K562 (cell line): ENCODE measurements around the gene MKNK1. TPM values are rescaled to one million over a fixed set of nuclear protein-coding genes. Genes with fewer than 3 reads are reported as not detected.

ENCODE experiments used
- ATAC-seq: fragments of 200-7000 bp; cut with Tn5 transposase; 3 replicates; pipeline ENCODE4 v1.9.1; 2020; ENCODE audit warnings: moderate library complexity
- BruUV-seq: library from RNA; stranded (reverse); fragments of 400-500 nt; replicated peaks from 2 replicates; lab custom pipeline; 2021; lab: Mats Ljungman, UMichigan
- CTCF ChIA-PET: fragments of 300-600 bp; formaldehyde crosslinking; extraction: SDS; loops from one replicate; lab custom pipeline; 2021; ENCODE audit warnings: low intra/inter-chr PET ratio; lab: Yijun Ruan, JAX
- POLR2A ChIA-PET: fragments of 300-600, 350-650 bp; sonication (Branson Sonifier 250); formaldehyde crosslinking; extraction: SDS; loops from one replicate; lab custom pipeline; 2021; ENCODE audit warnings: antibody characterized with exemption, inconsistent platforms; lab: Yijun Ruan, JAX
- DNase-seq, 4 experiments: peaks; one replicate each; pipeline versions ENCODE4 v3.0.0 to v3.0.0-alpha.2; 2011 to 2018; ENCODE audit warnings: low spot score in 3 of 4, mixed read lengths in 3 of 4; ENCODE audit errors: extremely low read depth in 1 of 4
- FAIRE-seq: peaks from 2 replicates; lab custom pipeline; 2011; peaks lifted over from hg19 to GRCh38; lab: Jason Lieb, UNC
- H2AFZ ChIP-seq: 2 replicates; pipeline ENCODE4 v1.6.0; 2011; ENCODE audit warnings: low read depth, low read length, control low read depth, inconsistent platforms
- H3K27ac ChIP-seq: fragments of 200-600 bp; 3 replicates; pipeline ENCODE4 v1.8.0; 2011; ENCODE audit warnings: low read depth, mild to moderate bottlenecking, control low read depth, inconsistent platforms, low read length, moderate library complexity, mixed read lengths; ENCODE audit errors: extremely low read depth
- H3K27me3 ChIP-seq, 2 experiments: fragments of 300-600 bp in 1 of 2; 2 replicates in 1 of 2; 3 replicates in 1 of 2; pipeline versions ENCODE4 v1.6.0 to v1.8.0; 2011; ENCODE audit warnings: inconsistent platforms in 2 of 2, low read length in 2 of 2, mild to moderate bottlenecking in 1 of 2, mixed read lengths in 1 of 2, moderate library complexity in 1 of 2; ENCODE audit not compliant: control insufficient read depth in 2 of 2, insufficient read depth in 2 of 2
- H3K36me3 ChIP-seq: fragments of 300-600 bp; 3 replicates; pipeline ENCODE4 v1.8.0; 2011; ENCODE audit warnings: mild to moderate bottlenecking, low read length, inconsistent platforms; ENCODE audit not compliant: control insufficient read depth, insufficient read depth
- H3K4me1 ChIP-seq, 2 experiments: fragments of 200-600 bp in 1 of 2; replicated peaks in 1 of 2; 2 replicates in 1 of 2; 3 replicates in 1 of 2; pipeline versions ENCODE4 v1.5.1 to v1.8.0; 2011; ENCODE audit warnings: inconsistent platforms in 2 of 2, low read length in 2 of 2, mild to moderate bottlenecking in 1 of 2, mixed read lengths in 1 of 2, moderate library complexity in 1 of 2; ENCODE audit not compliant: control insufficient read depth in 2 of 2, insufficient read depth in 2 of 2
- H3K4me2 ChIP-seq: 2 replicates; pipeline ENCODE4 v1.6.1; 2011; ENCODE audit warnings: low read length, control low read depth, inconsistent platforms, mixed read lengths; ENCODE audit not compliant: insufficient read depth
- H3K4me3 ChIP-seq: fragments of 200-600 bp; sonication (generic), shearing (Covaris generic); 2 replicates; pipeline ENCODE4 v1.5.1; 2016; ENCODE audit warnings: control low read depth, inconsistent platforms
- H3K79me2 ChIP-seq: fragments of 200-600 bp; 3 replicates; pipeline ENCODE4 v1.8.0; 2011; ENCODE audit warnings: low read length, inconsistent platforms; ENCODE audit not compliant: control insufficient read depth, insufficient read depth
- H3K9ac ChIP-seq, 2 experiments: 2 replicates each; pipeline versions ENCODE4 v1.6.0 to v1.6.1; 2011; ENCODE audit warnings: low read depth in 2 of 2, low read length in 2 of 2, control low read depth in 1 of 2, inconsistent platforms in 1 of 2, mild to moderate bottlenecking in 1 of 2, mixed read lengths in 1 of 2; ENCODE audit not compliant: insufficient read depth in 1 of 2
- H3K9me1 ChIP-seq: one replicate; pipeline ENCODE4 v1.6.0; 2011; ENCODE audit warnings: inconsistent platforms, mild to moderate bottlenecking, low read length, moderate library complexity; ENCODE audit not compliant: control insufficient read depth, insufficient read depth
- H3K9me3 ChIP-seq: replicated peaks from 2 replicates; pipeline ENCODE4 v1.5.1; 2011; ENCODE audit warnings: low read depth, low read length, inconsistent platforms; ENCODE audit not compliant: control insufficient read depth, insufficient read depth
- H4K20me1 ChIP-seq: replicated peaks from 2 replicates; pipeline ENCODE4 v1.6.1; 2011; ENCODE audit warnings: low read length, inconsistent platforms, mixed read lengths; ENCODE audit not compliant: control insufficient read depth, insufficient read depth
- CGGBP1 ChIP-seq: fragments of 250-450 bp; sonication (Bioruptor Pico); IDR thresholded peaks from 2 replicates; pipeline ENCODE4 v1.9.0; 2021; ENCODE audit warnings: mild to moderate bottlenecking
- MAFK ChIP-seq: IDR thresholded peaks from 2 replicates; pipeline ENCODE4 v1.6.1; 2011; ENCODE audit warnings: low read length, improper control_type of control experiment
- MCM3 ChIP-seq: fragments of 450-650 bp; IDR thresholded peaks from 2 replicates; pipeline ENCODE4 v1.6.1; 2016
- MLX ChIP-seq, 2 experiments: fragments of 450-650 bp in 1 of 2; sonication (generic) in 1 of 2; formaldehyde crosslinking; conservative IDR thresholded peaks; 2 replicates each; pipeline versions ENCODE4 v1.4.0 to v1.8.1; 2020 to 2022; ENCODE audit warnings: mild to moderate bottlenecking in 1 of 2, missing genetic modification reagents in 1 of 2
- NR2F6 ChIP-seq: fragments of 450-650 bp; formaldehyde crosslinking; IDR thresholded peaks from 2 replicates; pipeline ENCODE4 v1.4.0; 2020; ENCODE audit warnings: mild to moderate bottlenecking
- ZNF764 ChIP-seq: fragments of 250-450 bp; sonication (Bioruptor Pico); IDR thresholded peaks from 2 replicates; pipeline ENCODE4 v1.4.0; 2020; ENCODE audit warnings: low read depth, mild to moderate bottlenecking, moderate library complexity
- WGBS: fragments of 100-300 bp; shearing (Covaris generic); methylation state at CpG from one replicate; pipeline ENCODE4 v1.1.6; 2016; ENCODE audit warnings: low coverage, mixed read lengths; ENCODE audit not compliant: insufficient coverage; ENCODE audit errors: missing lambda C conversion rate; 5-methylcytosine and 5-hydroxymethylcytosine counted together
- in situ Hi-C: fragments of 300-500 bp; cut with MboI; formaldehyde crosslinking; loops from 4 replicates; pipeline ENCODE4 v1.15.0; 2018; ENCODE audit warnings: inconsistent platforms, mixed read lengths
- intact Hi-C: fragments of 100-400 bp; cut with micrococcal nuclease; formaldehyde crosslinking; loops from 2 replicates; pipeline ENCODE4 v1.14.2; 2022
- polyA plus RNA-seq, 8 experiments: library from polyadenylated mRNA; depleted of rRNA in 4 of 8; stranded (reverse) in 5 of 8; unstranded in 3 of 8; fragments of >200 nt; fragmentation: Nextera tagmentation in 2 of 8; fragmentation: Illumina TruSeq in 1 of 8; extraction: Ambion mirVana in 2 of 8; extraction: Trizol in 1 of 8; gene quantifications; 2 replicates each; pipeline versions ENCODE4 v1.2.1 to v1.2.3, GENCODE V29; 2011 to 2014; ENCODE audit warnings: inconsistent platforms in 1 of 8, missing spikeins in 1 of 8
- total RNA-seq, 7 experiments: library from RNA; depleted of rRNA in 6 of 7; stranded (reverse); fragments of >200 nt in 6 of 7; fragmentation: Illumina TruSeq in 2 of 7; extraction: Trizol in 2 of 7; gene quantifications; 2 replicates each; pipeline versions ENCODE4 v1.2.1 to v1.2.3, GENCODE V29; 2011 to 2021; ENCODE audit warnings: low replicate concordance in 1 of 7

MKNK1 gene
- total and polyA plus RNA-seq, 9 of the 15 experiments (the other 6 are each of a cell fraction or from before 2014, with no cell fraction given), result 27.7 to 51.3 (median 43.7) TPM

- intact Hi-C loops (no loop called here), in situ Hi-C loops (no loop called here)
- no peaks in the 10 kb centered on the region for H3K36me3 ChIP-seq
- H3K4me2 ChIP-seq, result no peak overlapping the region
- POLR2A ChIA-PET, result interaction anchor here (0.6 to 2.1 kb wide), 4 partner anchors 8 to 224 kb away, joined by 3 to 5 read pairs (median 4); no protein-coding TSS in a partner anchor
- 85% methylated on average over 6 of the region's 6 CpGs for WGBS
- H3K9me1 ChIP-seq, result peaks cover under 1% of the 10 kb centered on the region
- FAIRE-seq (no peak), DNase-seq (no peak), ATAC-seq (no peak)
- H3K9ac ChIP-seq, result peak overlapping the region in 1 of 2 experiments; percentile 18; a peak in 2 of 4 replicates
- H3K27me3 ChIP-seq, result no peaks in the 10 kb centered on the region
- no peaks in the 10 kb centered on the region for H4K20me1 ChIP-seq
- no peak overlapping the region for H3K27ac ChIP-seq
- no TSS peak for BruUV-seq
- no peak overlapping the region for H3K4me3 ChIP-seq
- CTCF ChIA-PET, result no interaction called here
- H3K79me2 ChIP-seq, result no peaks in the 10 kb centered on the region
- H3K9me3 ChIP-seq, result no peaks in the 10 kb centered on the region
- H2AFZ ChIP-seq, result no peak overlapping the region
- peaks cover 42 to 70% of the 10 kb centered on the region in 2 experiments for H3K4me1 ChIP-seq
- TF ChIP-seq CGGBP1 (CRISPR knock-in tag) (no peak), MLX (CRISPR knock-in tag; conservative IDR thresholded peaks at IDR 0.05) (no peak), ZNF764 (CRISPR knock-in tag) (no peak), MAFK (no peak), NR2F6 (CRISPR knock-in tag) (no peak), MCM3 (no peak)
Observed at GRCh38 chr1:46515576-46515975, 88.5 kb downstream of the MKNK1 start.
